COLO829 (cell line): ENCODE results near the gene GFER.
"Not testable (repeated sequence)": the region's sequence is repeated elsewhere in the genome, so short reads cannot be mapped to it uniquely, and the experiment has no call there.

ENCODE experiments used
- DNase-seq: peaks from one replicate; pipeline ENCODE4 v3.0.0; 2012; ENCODE audit warnings: low spot score

GFER gene

DNA sequence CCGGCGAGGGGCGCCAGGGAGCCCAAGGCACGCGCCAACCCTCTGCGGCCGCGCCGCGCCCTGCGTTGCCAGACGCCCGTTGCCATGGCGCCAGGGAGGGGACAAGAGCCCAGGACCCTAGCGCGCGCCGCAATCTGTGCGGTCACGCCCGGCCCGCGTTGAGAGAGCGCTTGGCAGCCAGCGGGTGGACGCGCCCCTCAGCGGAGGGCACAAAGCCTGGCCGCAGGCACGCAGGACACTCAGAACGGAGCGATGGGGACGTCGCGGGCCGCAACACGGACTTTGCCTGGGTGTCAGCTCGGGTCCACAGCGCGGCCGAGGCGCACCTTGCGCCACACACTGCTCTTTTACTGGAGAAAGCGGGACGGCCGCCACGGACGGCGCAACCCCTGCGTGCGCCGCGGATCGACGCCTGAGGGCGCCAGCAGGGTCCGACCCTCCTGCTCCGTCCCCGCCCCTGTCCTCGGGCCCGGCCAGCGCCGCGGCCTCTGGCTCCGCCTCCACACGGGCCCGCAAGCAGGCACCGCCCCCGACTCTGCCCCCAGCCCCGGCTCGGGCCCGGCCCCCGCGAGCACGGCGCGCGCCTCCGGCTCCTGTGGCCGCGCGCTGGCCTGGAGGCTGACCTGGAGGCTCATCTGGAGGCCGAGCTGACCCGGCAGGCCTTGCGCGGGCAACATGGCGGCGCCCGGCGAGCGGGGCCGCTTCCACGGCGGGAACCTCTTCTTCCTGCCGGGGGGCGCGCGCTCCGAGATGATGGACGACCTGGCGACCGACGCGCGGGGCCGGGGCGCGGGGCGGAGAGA is at the start of gene GFER:
GFER (plus strand) TSS at position 650 of the 803 bp plus-strand sequence; CDS start at position 676, 26 bp downstream.
- DNase-seq, result peak; percentile 96

- DNase-seq, result no peak
These were observed 47.0 kb upstream of the GFER start for GRCh38 chr16:1936945-1937479.

DNA sequence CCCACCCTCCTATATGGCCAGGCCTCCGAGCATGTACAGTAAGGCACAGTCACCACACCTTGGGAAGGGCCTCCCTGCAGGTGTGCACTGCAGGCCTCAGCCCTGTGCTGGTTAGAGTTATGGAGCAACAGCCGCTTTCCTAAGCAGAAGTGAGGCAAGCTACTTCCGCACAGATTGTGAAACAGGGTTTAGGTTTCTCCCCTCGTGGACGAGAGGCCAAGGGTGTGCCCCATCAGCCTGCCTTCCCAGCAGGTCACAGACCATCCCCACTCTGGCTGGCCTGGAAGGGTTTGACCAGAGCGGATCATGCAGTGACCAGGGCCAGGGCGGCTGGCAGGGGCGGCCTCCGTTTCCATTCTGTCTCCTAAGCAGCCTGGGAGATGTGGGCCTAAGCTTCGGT is 45.7 kb upstream of the GFER start:
- DNase-seq, result no peak

- no peak for DNase-seq
These were observed 45.1 kb upstream of the GFER start for GRCh38 chr16:1938910-1939309.

- not testable (repeated sequence) for DNase-seq
These were observed 44.2 kb upstream of the GFER start for GRCh38 chr16:1939833-1940232.

GRCh38 chr16:1940273-1941161 is 43.5 kb upstream of the GFER start:
- no peak for DNase-seq

GRCh38 chr16:1941162-1942046 is 42.6 kb upstream of the GFER start:
- no peak for DNase-seq

DNA sequence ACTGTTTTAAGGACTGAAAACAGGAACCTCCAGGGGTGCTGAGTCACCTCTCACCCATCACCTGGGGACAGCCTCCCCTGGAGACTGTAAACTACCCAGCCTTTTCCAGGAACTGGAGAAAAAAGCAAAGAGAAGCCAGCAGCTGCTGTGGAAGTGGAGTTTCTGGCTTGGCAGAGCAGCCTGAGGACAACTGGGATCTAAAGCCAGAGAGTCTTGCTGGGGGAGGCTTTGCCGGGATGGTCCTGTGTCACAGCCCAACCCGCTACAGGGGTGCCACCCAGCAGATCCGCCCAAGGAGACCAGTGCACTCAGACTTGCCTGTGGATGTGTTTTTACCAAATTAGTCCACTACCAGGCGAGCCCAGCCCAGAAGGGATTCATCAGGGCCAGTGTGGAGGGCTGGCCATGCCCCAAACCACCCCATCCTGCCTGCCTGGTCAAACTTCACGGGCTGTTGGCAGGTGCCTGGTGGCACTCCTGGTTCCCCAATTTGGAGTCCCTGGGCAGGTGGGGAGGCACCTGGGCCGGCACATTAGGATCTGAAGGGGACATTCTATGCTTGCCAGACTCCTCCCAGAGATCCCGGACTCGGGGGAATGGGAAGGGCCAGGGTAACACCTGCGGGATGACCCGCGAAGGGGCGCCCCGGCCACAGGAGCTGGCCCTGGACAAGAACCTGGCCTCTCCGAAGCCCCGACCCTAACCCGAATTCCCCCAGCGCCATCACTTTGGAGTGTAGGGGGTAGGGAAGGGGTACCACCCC is 41.8 kb upstream of the GFER start:
- DNase-seq, result no peak

DNA sequence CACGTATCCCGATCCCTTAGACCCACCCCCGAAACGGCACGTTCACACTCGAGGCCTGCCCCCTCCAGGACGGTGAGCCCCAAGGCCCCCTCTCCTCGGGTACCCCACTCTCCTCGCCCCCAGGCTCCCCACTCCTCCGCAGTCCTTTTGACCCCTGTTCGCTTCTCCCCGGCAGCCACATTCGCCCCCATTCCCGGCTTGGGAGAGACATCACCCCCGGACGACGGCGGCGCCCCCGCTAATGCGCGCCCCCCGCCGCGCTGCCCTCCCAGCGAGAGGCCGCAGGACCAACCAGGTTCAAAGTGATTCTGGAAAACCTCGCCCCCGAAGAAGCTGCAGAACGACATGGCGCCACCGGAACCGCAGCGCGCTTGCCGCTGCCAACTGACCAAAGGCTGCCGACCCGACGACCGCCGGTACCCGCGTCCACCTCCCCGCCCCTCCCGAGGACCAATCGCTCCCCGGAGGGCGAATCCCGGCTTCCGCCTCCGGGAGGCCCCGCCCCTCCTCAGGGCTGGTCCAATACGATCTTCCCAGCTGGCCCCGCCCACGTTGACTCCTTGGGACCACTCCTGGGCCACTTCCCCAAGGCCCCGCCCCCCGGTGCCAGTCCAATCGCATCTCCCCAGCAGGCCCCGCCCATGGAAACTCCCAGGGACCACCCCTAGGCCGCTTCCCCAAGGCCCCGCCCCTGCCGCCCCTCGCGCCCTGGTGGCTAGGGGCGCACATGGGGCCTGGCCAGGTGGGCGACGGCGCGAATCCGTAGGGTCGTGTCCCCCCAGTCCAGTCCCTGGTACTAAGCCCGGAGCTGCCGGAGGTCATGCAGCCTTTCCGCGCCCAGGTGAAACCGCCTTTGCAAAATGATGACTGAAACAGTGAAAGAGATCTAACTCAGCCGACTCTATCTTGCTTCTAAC is 40.9 kb upstream of the GFER start, which contains the start of gene MSRB1:
MSRB1 (minus strand) TSS at position 390 of the 917 bp plus-strand sequence; CDS start at position 347, 43 bp downstream.
- peak; percentile 99 for DNase-seq

- DNase-seq, result no peak
These were observed 39.3 kb upstream of the GFER start for GRCh38 chr16:1944612-1945199.

GRCh38 chr16:1945559-1946391 is 38.2 kb upstream of the GFER start:
- no peak for DNase-seq

DNA sequence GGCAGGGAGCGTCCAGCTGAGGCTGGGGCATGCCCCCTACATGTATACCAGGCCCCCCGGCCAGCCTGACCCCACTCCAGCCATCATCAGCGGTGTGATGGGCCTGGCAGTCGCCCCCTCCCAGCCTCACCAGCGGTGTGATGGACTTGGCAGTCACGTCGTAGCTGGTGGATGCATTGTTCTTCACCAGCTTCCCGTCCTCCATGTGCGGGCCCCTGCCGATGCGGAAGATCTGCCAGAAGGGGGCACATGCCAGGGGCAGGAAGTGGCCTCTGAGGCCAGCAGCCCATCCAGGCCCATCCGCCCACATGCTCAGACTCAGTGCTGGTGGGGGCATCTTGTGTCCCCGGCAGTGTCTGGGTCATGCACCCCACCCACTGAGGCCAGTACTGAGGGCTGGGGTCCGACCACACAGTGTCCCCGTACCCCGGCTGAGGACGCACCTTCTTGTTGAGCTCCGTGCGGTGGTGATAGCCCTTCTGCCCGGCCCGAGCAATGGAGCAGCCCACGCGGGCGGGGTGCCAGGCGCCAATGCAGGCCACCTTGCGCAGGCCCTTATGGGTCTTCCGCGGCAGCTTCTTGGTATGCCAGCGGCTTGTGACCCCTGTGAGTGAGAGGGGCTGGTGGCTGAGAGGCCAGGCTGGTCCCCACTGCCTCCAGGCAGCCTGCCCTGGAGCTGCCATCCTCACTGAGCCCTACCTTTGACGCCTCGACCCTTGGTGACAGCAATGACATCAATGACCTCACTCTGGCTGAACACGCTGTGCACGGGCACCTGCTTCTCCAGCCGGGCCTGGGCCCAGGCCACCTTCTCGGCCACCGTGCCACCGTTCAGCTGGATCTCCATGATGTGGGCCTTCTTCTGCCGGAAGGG is 37.3 kb upstream of the GFER start:
- no peak for DNase-seq

DNA sequence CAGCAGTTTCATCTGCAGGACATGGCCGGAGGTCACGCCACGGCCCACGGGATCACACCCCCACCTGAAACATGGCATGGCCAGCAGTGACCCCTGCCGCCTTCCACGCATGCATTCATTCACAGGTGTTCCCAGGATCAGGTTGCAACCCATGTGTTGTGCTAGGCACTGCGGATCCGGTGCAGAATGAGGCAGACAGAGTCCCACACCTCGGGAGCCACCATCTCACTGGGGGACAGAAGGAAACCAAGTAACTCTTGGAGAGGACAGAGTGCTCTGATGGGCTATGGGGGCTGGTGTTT is 36.7 kb upstream of the GFER start:
- no peak for DNase-seq

- no peak for DNase-seq
These were observed 34.5 kb upstream of the GFER start for GRCh38 chr16:1949507-1949906.

DNA sequence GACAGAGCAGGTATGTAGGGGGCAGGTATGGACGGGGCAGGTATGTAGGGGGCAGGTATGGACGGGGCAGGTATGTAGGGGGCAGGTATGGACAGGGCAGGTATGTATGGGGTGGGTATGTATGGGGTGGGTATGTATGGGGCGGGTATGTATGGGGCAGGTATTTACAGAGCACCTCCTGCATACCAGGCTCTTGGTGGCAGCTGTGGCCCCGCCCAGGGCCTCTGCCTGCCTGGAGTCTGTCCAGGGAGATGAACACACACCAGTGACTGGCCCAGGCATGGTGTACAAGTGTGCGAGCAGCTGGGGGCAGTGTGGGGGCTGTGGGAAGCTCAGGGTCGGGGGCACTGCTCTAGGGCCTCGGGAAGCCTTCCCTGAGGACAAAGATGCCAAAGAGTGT is 33.9 kb upstream of the GFER start:
- DNase-seq, result no peak

- no peak for DNase-seq
These were observed 33.4 kb upstream of the GFER start for GRCh38 chr16:1950559-1950958.

DNA sequence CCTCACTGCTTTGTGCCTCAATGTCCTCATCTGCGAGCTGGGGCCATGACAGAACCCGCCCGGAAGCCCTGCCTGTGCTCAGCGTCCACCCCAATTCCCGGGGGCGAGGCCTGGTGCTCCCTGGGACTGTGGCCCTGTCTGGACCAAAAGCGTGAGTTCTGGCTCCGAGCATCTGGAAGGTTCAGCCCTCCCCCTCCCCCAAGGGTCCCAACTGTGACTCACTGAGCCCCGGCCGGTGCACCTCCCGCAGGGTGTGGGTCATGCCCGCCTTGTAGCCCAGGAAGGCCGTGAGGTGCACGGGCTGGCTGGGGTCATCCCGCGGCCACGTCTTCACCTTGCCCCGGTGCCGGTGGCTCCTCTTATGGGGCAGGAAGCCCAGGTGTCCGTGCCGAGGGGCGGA is 30.3 kb upstream of the GFER start:
- DNase-seq, result no peak
